ENCODE measurements around the gene BRD3OS. TPM values are rescaled to one million over a fixed set of nuclear protein-coding genes. Genes with fewer than 3 reads are reported as not detected.

The BRD3OS gene
- total RNA-seq, 1 experiment from 2014 or later: 16.2 TPM

DNA sequence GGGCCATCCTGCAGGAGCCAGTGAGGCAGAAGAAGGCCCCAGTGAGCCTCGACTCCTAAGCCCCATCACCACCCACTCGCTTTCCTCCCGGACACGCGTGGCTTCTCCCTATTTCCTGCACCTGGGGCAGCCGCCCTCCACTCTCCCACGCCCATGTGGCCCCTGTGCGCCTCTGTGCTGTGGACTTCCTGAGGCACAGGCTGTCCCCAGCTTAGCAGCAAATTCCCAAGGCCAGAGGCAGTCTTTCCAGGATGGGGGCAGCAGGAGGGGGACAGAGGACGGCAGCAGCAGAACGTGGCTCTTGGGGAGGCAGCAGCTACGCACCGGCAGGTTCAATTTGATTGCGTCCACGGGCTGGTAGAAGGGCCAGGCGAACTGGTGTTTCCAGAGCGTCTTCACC is 27.7 kb downstream of the BRD3OS start:
- ChIA-PET CTCF (interaction anchor here (1.5 kb wide), 1 partner anchor 27 kb away, joined by 4 read pairs; the partner anchor contains the start of gene BRD3OS), POLR2A (no interaction called here)
- Mint-ChIP-seq H3K36me3 (peaks cover 30% of the 10 kb centered on the region), H3K27ac (no peak overlapping the region), H3K4me1 (peaks cover 8% of the 10 kb centered on the region; the same call in 1 of the 2 replicates), H3K27me3 (ENCODE audit: low read depth) (no peaks in the 10 kb centered on the region), H3K4me3 (no peak overlapping the region), H3K9me3 (no peaks in the 10 kb centered on the region)
- no peak for ATAC-seq
- TF ChIP-seq, protein P1, sequence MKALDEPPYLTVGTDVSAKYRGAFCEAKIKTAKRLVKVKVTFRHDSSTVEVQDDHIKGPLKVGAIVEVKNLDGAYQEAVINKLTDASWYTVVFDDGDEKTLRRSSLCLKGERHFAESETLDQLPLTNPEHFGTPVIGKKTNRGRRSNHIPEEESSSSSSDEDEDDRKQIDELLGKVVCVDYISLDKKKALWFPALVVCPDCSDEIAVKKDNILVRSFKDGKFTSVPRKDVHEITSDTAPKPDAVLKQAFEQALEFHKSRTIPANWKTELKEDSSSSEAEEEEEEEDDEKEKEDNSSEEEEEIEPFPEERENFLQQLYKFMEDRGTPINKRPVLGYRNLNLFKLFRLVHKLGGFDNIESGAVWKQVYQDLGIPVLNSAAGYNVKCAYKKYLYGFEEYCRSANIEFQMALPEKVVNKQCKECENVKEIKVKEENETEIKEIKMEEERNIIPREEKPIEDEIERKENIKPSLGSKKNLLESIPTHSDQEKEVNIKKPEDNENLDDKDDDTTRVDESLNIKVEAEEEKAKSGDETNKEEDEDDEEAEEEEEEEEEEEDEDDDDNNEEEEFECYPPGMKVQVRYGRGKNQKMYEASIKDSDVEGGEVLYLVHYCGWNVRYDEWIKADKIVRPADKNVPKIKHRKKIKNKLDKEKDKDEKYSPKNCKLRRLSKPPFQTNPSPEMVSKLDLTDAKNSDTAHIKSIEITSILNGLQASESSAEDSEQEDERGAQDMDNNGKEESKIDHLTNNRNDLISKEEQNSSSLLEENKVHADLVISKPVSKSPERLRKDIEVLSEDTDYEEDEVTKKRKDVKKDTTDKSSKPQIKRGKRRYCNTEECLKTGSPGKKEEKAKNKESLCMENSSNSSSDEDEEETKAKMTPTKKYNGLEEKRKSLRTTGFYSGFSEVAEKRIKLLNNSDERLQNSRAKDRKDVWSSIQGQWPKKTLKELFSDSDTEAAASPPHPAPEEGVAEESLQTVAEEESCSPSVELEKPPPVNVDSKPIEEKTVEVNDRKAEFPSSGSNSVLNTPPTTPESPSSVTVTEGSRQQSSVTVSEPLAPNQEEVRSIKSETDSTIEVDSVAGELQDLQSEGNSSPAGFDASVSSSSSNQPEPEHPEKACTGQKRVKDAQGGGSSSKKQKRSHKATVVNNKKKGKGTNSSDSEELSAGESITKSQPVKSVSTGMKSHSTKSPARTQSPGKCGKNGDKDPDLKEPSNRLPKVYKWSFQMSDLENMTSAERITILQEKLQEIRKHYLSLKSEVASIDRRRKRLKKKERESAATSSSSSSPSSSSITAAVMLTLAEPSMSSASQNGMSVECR (CRISPR knock-in tag; IDR thresholded peaks at IDR 0.05; ENCODE audit: borderline replicate concordance): no peak
- TF ChIP-seq, protein P2, sequence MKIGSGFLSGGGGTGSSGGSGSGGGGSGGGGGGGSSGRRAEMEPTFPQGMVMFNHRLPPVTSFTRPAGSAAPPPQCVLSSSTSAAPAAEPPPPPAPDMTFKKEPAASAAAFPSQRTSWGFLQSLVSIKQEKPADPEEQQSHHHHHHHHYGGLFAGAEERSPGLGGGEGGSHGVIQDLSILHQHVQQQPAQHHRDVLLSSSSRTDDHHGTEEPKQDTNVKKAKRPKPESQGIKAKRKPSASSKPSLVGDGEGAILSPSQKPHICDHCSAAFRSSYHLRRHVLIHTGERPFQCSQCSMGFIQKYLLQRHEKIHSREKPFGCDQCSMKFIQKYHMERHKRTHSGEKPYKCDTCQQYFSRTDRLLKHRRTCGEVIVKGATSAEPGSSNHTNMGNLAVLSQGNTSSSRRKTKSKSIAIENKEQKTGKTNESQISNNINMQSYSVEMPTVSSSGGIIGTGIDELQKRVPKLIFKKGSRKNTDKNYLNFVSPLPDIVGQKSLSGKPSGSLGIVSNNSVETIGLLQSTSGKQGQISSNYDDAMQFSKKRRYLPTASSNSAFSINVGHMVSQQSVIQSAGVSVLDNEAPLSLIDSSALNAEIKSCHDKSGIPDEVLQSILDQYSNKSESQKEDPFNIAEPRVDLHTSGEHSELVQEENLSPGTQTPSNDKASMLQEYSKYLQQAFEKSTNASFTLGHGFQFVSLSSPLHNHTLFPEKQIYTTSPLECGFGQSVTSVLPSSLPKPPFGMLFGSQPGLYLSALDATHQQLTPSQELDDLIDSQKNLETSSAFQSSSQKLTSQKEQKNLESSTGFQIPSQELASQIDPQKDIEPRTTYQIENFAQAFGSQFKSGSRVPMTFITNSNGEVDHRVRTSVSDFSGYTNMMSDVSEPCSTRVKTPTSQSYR (CRISPR knock-in tag; IDR thresholded peaks at IDR 0.05): no peak
- TF ChIP-seq RELA (CRISPR knock-in tag; IDR thresholded peaks at IDR 0.05; ENCODE audit: borderline replicate concordance): no peak
- no peak for TF ChIP-seq RORB (CRISPR knock-in tag; IDR thresholded peaks at IDR 0.05)
- TF ChIP-seq, protein P3, sequence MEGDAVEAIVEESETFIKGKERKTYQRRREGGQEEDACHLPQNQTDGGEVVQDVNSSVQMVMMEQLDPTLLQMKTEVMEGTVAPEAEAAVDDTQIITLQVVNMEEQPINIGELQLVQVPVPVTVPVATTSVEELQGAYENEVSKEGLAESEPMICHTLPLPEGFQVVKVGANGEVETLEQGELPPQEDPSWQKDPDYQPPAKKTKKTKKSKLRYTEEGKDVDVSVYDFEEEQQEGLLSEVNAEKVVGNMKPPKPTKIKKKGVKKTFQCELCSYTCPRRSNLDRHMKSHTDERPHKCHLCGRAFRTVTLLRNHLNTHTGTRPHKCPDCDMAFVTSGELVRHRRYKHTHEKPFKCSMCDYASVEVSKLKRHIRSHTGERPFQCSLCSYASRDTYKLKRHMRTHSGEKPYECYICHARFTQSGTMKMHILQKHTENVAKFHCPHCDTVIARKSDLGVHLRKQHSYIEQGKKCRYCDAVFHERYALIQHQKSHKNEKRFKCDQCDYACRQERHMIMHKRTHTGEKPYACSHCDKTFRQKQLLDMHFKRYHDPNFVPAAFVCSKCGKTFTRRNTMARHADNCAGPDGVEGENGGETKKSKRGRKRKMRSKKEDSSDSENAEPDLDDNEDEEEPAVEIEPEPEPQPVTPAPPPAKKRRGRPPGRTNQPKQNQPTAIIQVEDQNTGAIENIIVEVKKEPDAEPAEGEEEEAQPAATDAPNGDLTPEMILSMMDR (IDR thresholded peaks at IDR 0.05): no peak
- TF ChIP-seq, protein P4, sequence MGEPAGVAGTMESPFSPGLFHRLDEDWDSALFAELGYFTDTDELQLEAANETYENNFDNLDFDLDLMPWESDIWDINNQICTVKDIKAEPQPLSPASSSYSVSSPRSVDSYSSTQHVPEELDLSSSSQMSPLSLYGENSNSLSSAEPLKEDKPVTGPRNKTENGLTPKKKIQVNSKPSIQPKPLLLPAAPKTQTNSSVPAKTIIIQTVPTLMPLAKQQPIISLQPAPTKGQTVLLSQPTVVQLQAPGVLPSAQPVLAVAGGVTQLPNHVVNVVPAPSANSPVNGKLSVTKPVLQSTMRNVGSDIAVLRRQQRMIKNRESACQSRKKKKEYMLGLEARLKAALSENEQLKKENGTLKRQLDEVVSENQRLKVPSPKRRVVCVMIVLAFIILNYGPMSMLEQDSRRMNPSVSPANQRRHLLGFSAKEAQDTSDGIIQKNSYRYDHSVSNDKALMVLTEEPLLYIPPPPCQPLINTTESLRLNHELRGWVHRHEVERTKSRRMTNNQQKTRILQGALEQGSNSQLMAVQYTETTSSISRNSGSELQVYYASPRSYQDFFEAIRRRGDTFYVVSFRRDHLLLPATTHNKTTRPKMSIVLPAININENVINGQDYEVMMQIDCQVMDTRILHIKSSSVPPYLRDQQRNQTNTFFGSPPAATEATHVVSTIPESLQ (CRISPR knock-in tag; IDR thresholded peaks at IDR 0.05): no peak
- TF ChIP-seq, protein P5, sequence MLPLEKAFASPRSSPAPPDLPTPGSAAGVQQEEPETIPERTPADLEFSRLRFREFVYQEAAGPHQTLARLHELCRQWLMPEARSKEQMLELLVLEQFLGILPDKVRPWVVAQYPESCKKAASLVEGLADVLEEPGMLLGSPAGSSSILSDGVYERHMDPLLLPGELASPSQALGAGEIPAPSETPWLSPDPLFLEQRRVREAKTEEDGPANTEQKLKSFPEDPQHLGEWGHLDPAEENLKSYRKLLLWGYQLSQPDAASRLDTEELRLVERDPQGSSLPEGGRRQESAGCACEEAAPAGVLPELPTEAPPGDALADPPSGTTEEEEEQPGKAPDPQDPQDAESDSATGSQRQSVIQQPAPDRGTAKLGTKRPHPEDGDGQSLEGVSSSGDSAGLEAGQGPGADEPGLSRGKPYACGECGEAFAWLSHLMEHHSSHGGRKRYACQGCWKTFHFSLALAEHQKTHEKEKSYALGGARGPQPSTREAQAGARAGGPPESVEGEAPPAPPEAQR (CRISPR knock-in tag; IDR thresholded peaks at IDR 0.05): no peak
- TF ChIP-seq, protein P6, sequence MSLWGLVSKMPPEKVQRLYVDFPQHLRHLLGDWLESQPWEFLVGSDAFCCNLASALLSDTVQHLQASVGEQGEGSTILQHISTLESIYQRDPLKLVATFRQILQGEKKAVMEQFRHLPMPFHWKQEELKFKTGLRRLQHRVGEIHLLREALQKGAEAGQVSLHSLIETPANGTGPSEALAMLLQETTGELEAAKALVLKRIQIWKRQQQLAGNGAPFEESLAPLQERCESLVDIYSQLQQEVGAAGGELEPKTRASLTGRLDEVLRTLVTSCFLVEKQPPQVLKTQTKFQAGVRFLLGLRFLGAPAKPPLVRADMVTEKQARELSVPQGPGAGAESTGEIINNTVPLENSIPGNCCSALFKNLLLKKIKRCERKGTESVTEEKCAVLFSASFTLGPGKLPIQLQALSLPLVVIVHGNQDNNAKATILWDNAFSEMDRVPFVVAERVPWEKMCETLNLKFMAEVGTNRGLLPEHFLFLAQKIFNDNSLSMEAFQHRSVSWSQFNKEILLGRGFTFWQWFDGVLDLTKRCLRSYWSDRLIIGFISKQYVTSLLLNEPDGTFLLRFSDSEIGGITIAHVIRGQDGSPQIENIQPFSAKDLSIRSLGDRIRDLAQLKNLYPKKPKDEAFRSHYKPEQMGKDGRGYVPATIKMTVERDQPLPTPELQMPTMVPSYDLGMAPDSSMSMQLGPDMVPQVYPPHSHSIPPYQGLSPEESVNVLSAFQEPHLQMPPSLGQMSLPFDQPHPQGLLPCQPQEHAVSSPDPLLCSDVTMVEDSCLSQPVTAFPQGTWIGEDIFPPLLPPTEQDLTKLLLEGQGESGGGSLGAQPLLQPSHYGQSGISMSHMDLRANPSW (CRISPR knock-in tag; conservative IDR thresholded peaks at IDR 0.05; ENCODE audit: low read depth): no peak
- no peak for TF ChIP-seq ZNF263 (CRISPR knock-in tag; IDR thresholded peaks at IDR 0.05; ENCODE audit: low read depth)
- TF ChIP-seq GTF2I (CRISPR knock-in tag; conservative IDR thresholded peaks at IDR 0.05): no peak
- TF ChIP-seq TEAD4 (CRISPR knock-in tag; IDR thresholded peaks at IDR 0.05): no peak
- no peak for TF ChIP-seq ZNF396 (CRISPR knock-in tag; IDR thresholded peaks at IDR 0.05; ENCODE audit: borderline replicate concordance)
- DNase-seq (ENCODE audit: low spot score): no peak

All from WTC11 (cell line).